HG03558 (cell line): ENCODE measurements around the gene MROH8.
"Not testable (repeated sequence)": the region's sequence is repeated elsewhere in the genome, so short reads cannot be mapped to it uniquely, and the experiment has no call there.

Experiments
- ATAC-seq: cut with Tn5 transposase; IDR thresholded peaks from one replicate; pipeline ENCODE4 v1.9.1; 2021; ENCODE audit warnings: moderate number of reproducible peaks; ENCODE audit not compliant: unreplicated experiment; ENCODE audit errors: extremely low read depth

MROH8 gene

DNA sequence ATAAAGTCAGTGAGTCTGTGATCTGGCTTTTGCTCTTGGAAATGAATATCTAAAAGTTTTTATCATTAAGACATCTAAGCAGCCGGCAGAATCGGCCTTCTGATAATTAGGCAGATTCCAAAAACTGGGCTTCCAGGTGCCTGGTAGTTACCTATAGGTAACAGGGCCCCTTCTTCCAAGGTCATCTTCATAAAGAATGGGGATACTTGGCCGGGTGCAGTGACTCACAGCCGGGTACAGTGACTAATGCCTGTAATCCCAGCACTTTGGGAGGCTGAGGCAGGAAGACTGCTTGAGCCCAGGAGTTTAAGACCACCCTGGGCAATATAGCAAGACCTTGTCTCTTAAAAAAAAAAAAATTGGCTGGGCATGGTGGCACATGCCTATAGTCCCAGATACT, 70.7 kb downstream of the MROH8 start:
- ATAC-seq, result no peak

DNA sequence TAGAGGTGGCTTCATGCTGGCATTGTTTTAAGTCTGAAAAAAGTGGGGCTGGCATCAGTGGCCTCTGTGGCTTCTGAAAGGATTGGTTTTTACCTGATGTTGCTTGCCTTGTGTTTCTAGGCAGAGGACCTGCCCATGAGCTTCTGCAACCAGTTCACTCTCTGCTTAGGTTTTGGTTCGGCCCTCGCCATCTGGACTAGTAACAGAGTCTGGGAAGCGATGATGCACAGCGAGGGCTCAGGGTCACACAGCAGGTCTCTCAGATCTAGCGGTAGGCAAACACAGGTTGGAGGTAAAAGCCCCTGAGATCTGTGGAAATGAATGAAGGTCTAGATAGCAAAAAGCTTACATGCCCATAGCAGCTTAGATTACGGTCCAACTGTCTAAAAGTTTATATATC, 76.8 kb downstream of the MROH8 start:
- no peak for ATAC-seq

- no peak for ATAC-seq
Observed at GRCh38 chr20:37096415-37097041, 82.8 kb downstream of the MROH8 start.

DNA sequence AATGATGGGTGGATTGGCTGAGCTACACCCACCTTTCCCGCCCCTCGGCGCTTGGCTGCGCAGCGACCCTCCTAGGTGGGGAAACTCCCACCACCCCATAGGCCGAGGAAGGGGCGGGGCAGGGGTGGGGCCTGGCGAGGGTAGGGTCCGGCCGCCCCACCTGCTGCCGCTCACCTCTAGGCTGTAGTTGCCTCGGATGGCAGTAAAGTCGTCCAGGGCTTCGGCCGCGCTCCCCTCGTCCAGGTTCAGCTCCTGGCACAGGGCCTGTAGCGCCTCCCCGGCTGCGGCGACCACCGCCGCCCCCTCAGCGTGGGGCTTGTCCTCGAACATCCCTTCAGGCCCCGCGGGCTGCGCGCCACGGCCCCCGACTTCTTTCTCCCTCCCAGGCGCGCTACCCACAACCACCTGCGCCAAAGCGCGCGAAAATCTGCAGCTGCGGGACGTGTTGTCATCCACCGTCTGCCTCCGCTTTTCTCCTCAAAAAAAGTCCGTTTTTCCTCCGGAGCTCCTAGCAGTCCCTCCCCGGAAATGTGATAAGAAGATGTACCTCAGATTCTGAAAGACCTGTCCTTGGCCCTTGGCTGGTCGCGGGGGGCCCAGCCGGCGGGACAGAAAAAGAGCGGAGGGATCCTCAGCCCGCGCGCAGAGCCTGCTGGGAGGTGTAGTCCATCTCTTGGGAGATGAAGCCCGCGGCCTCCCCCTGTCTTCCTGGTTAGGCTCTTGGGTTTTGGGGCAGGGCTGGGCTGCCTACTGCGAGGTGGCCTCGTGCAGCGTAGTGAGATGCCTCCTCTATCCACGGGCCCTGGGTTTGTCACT, 83.5 kb downstream of the MROH8 start, which contains the start of gene RBL1:
Gene RBL1, minus strand, starts transcription at position 399 of the 816 bp plus-strand sequence. Its CDS starts 69 bp downstream, at position 330.
- ATAC-seq, result no peak

GRCh38 chr20:37095108-37095598, 84.2 kb downstream of the MROH8 start:
- ATAC-seq, result no peak

DNA sequence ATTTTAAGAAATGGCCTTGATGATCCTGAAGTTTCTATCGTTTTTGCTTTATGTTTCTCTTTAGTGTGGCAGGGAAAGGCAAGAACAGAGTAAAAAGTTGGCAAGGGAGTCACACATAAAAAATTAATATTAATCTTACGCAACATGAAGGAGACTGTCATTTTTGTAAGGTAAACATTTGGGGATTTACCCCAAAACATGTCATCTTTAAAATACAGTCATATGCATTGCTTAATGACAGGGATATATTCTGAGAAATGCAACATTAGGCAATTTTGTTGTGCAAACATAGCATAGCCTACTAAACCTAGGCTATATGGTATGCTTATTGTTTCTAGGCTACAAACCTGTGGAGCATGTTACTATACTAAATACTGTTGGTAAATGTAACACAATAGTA, 88.9 kb downstream of the MROH8 start:
- ATAC-seq, result no peak

GRCh38 chr20:37081717-37082289, 97.5 kb downstream of the MROH8 start:
- no peak for ATAC-seq

DNA sequence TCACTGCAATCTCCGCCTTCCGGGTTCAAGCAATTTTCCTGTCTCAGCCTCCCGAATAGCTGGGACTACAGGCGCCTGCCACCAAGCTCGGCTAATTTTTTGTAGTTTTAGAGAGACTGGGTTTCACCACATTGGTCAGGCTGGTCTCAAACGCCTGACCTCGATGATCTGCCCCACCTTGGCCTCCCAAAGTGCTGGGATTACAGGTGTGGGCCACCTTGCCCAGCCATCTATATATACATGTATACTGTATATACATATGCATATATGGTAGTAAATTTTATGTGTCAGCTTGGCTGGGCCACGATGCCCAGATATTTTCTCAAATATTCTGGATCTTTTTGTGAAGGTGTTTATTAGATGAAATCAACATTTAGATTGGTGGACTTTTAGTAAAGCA, 102.3 kb downstream of the MROH8 start:
- ATAC-seq, result no peak

- no peak for ATAC-seq
Observed at GRCh38 chr20:37075932-37076685, 103.2 kb downstream of the MROH8 start.

DNA sequence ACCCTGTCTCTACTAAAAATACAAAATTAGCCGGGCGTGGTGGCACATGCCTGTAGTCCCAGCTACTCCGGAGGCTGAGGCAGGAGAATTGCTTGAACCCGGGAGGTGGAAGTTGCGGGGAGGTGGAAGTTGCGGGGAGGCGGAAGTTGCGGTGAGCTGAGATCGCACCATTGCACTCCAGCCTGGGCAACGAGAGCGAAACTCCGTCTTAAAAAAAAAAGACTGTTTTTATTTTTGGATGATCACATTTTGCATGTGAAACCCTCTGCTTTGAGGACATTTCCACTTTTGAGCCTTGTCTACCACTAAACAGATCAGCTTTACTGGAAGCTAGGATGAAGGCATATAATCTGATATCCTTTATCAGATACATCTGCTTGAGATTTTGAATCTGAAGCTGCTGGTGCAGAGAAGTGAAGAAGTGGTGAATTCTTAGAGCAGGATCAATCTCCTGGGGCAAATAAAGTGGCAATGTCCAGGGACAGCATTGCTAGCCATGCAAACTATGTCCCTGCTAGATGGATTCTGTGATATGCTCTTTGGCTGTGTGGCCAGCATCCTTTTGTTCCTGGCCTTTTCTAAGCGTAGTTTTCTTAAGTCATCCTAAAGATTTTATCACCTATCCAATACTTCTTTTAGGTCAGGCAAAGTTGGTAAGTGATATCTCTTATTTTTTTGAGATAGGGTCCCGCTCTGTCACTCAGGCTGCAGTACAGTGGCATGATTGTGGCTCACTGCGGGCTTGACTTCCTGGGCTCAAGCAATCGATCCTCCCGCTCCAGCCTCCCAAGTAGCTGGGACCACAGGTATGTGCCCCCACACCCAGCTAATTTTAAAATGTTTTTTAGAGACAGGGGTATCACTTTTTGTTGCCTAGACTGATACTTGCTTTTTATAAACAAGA, 106.8 kb downstream of the MROH8 start:
- ATAC-seq, result no peak

DNA sequence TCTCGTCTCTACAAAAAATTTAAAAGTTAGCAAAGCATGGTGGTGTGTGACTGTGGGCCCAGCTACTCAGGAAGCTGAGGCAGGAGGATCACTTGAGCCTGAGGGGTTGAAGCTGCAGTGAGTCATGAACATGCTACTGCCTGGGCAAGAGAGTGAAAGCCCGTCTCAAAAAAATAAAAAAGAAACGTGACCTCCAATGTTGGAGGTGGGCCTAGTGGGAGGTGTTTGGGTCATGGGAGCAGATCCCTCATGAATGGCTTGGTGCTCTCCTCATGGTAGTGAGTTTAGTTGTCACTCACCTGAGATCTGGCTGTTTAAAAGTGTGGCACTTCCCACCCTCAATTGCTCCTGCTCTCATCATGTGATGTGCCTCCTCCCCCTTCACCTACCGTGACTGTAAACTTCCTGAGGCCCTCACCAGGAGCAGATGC, 107.9 kb downstream of the MROH8 start:
- ATAC-seq, result no peak

DNA sequence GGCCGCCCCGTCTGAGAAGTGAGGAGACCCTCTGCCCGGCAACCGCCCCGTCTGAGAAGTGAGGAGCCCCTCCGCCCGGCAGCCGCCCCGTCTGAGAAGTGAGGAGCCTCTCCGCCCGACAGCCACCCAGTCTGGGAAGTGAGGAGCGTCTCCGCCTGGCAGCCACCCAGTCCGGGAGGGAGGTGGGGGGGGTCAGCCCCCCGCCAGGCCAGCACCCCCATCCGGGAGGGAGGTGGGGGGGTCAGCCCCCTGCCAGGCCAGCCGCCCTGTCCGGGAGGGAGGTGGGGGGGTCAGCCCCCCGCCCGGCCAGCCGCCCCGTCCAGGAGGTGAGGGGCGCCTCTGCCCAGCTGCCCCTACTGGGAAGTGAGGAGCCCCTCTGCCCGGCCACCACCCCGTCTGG, 109.8 kb downstream of the MROH8 start:
- not testable (repeated sequence) for ATAC-seq

- no peak for ATAC-seq
Observed at GRCh38 chr20:37066168-37066567, 113.2 kb downstream of the MROH8 start.

- ATAC-seq, result no peak
Observed at GRCh38 chr20:37055276-37055675, 124.1 kb downstream of the MROH8 start.

DNA sequence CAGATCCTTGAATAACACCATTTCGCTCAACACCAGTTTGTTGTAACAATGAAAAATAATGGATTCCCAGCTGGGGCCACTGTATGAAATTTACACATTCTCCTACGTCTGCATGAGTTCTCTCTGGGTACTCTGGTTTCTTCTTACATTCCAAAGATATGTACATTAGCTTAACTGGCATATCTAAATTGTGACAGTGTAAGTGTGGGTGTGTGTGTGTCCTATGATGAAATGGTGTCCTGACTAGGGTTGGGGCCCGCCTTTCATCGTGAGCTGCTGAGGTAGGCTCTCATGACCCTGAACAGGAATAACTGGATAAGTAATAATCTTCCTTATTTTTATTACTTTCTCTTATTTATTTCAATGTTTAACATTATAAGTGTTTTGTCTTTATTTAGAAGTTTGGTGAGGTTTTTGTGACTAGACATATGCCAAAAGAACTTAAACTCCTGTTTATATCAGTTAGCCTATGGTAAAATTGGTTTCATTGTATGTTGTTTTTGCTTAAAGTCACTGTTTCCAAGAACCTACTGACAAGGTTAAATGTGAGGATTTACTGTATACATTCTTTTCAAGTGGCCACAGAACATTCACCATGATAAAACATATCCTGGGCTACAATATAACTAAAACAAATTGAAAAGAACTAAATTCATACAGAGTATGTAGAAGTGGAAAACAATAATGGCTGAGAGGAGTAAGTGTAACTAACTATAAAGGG, 126.0 kb downstream of the MROH8 start:
- ATAC-seq, result no peak
